ENCODE data around the gene C19orf38.

DNA sequence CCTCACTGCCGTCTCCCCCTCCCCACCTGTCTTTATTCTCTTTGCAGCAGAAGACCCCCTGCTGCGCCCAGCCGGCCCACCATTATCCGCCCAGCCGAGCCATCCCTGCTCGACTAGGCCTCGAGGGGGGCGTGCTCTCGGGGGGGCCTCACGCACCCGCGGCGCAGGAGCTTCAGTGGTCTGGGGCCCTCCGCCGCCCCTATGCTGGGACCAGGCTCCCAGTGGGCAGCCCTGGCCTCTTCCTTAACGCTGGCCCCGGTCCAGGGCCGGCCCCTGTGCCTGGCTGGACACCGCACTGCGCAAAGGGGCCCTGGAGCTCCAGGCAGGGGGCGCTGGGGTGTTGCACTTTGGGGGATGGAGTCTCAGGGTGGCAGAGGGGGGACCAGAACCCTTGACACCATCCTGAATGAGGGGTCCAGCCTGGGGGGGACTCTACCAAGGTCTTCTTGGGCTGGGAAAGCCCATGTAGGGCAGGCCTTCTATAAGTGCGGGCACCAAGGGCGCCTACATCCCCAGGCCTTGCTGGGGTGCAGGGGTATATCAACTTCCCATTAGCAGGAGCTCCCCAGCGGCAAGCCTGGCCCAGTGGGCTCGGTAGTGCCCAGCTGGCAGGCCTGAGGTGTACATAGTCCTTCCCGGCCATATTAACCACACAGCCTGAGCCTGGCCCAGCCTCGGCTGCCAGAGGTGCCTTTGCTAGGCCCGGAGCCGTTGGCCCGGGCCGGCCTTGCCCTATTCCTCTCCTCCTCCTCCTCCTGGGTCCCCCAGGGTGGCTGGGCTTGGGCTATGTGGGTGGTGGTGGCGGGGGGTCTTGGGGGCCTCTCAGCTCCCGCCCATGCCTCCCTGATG is 17.1 kb upstream of the C19orf38 start:
- TF ChIP-seq, protein P1, sequence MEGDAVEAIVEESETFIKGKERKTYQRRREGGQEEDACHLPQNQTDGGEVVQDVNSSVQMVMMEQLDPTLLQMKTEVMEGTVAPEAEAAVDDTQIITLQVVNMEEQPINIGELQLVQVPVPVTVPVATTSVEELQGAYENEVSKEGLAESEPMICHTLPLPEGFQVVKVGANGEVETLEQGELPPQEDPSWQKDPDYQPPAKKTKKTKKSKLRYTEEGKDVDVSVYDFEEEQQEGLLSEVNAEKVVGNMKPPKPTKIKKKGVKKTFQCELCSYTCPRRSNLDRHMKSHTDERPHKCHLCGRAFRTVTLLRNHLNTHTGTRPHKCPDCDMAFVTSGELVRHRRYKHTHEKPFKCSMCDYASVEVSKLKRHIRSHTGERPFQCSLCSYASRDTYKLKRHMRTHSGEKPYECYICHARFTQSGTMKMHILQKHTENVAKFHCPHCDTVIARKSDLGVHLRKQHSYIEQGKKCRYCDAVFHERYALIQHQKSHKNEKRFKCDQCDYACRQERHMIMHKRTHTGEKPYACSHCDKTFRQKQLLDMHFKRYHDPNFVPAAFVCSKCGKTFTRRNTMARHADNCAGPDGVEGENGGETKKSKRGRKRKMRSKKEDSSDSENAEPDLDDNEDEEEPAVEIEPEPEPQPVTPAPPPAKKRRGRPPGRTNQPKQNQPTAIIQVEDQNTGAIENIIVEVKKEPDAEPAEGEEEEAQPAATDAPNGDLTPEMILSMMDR (IDR thresholded peaks at IDR 0.05): no peak
- TF ChIP-seq POLR2AphosphoS5 (IDR thresholded peaks at IDR 0.05): no peak
